GM18499 (cell line): ENCODE data around the gene PSMB7.

ENCODE experiments used
- ATAC-seq: cut with Tn5 transposase; IDR thresholded peaks from one replicate; pipeline ENCODE4 v1.9.1; 2021; ENCODE audit warnings: moderate number of reproducible peaks; ENCODE audit not compliant: insufficient read depth, unreplicated experiment

The PSMB7 gene

GRCh38 chr9:124359855-124360678, 55.2 kb downstream of the PSMB7 start:
- no peak for ATAC-seq

GRCh38 chr9:124359426-124359825, 55.8 kb downstream of the PSMB7 start:
- ATAC-seq, result no peak

GRCh38 chr9:124358631-124359030, 56.6 kb downstream of the PSMB7 start:
- ATAC-seq, result no peak

GRCh38 chr9:124357721-124358361, 57.4 kb downstream of the PSMB7 start:
- no peak for ATAC-seq

GRCh38 chr9:124356745-124357390, 58.4 kb downstream of the PSMB7 start:
- ATAC-seq, result no peak

- no peak for ATAC-seq
These were observed 59.1 kb downstream of the PSMB7 start for GRCh38 chr9:124355941-124356744.

- ATAC-seq, result no peak
These were observed 60.0 kb downstream of the PSMB7 start for GRCh38 chr9:124355039-124355940.

GRCh38 chr9:124354346-124355038, 60.8 kb downstream of the PSMB7 start:
- ATAC-seq, result no peak

- no peak for ATAC-seq
These were observed 61.4 kb downstream of the PSMB7 start for GRCh38 chr9:124353811-124354274.

GRCh38 chr9:124353166-124353768, 62.0 kb downstream of the PSMB7 start:
- ATAC-seq, result no peak

- no peak for ATAC-seq
These were observed 62.6 kb downstream of the PSMB7 start for GRCh38 chr9:124352616-124353015.

GRCh38 chr9:124351672-124352468, 63.4 kb downstream of the PSMB7 start:
- no peak for ATAC-seq

- no peak for ATAC-seq
These were observed 64.6 kb downstream of the PSMB7 start for GRCh38 chr9:124350494-124351263.

- no peak for ATAC-seq
These were observed 65.4 kb downstream of the PSMB7 start for GRCh38 chr9:124349675-124350493.

- ATAC-seq, result no peak
These were observed 66.0 kb downstream of the PSMB7 start for GRCh38 chr9:124349267-124349666.

- no peak for ATAC-seq
These were observed 66.4 kb downstream of the PSMB7 start for GRCh38 chr9:124348831-124349230.
